ENCODE results near the gene TNNI3K. TPM values are rescaled to one million over a fixed set of nuclear protein-coding genes. Genes with fewer than 3 reads are reported as not detected.

The TNNI3K gene
- total and polyA plus RNA-seq, 12 donors: 11.7 to 162 (median 95.6) TPM

- peak overlapping the region in 9 of 10 donors; percentile 0 to 73 (median 63) for H3K27ac ChIP-seq
- no peaks in the 10 kb centered on the region for H3K9me3 ChIP-seq
- H3K4me1 ChIP-seq: peaks cover 17 to 57% (median 44%) of the 10 kb centered on the region in 9 donors
- DNase-seq (peak in 1 of 2 donors; percentile 24), ATAC-seq (peak in 6 of 8 donors; percentile 15 to 50 (median 41))
- H3K4me3 ChIP-seq: no peak overlapping the region
- H3K27me3 ChIP-seq: no peaks in the 10 kb centered on the region
- WGBS, 2 donors: 43 to 48% methylated on average over 3 of the region's 3 CpGs
- no peaks in the 10 kb centered on the region for H3K36me3 ChIP-seq
- no peak for TF ChIP-seq CTCF (IDR thresholded peaks at IDR 0.05)
- intact Hi-C loops (cut with DNase I): loop anchor here in 1 of 10 donors (5.0 kb wide), 1 partner anchor 199 kb away; the partner anchor contains the start of genes FPGT and LRRIQ3
Observed at GRCh38 chr1:74396462-74396861, 161.3 kb downstream of the TNNI3K start.

GRCh38 chr1:74396933-74397332 is 161.7 kb downstream of the TNNI3K start:
- Histone ChIP-seq H3K4me1 (peaks cover 17 to 56% (median 44%) of the 10 kb centered on the region in 9 donors), H3K4me3 (no peak overlapping the region), H3K36me3 (peaks cover 0 to 5% (median 0%) of the 10 kb centered on the region in 9 donors), H3K9me3 (peaks cover 0 to under 1% (median 0%) of the 10 kb centered on the region in 11 donors), H3K27me3 (no peaks in the 10 kb centered on the region), H3K27ac (peak overlapping the region; percentile 0 to 73 (median 63))
- intact Hi-C loops (cut with DNase I): loop anchor here in 1 of 10 donors (5.0 kb wide), 1 partner anchor 200 kb away; the partner anchor contains the start of genes FPGT and LRRIQ3
- 4% methylated on average over 4 of the region's 4 CpGs for WGBS, 2 donors
- DNase-seq (peak; percentile 27 to 45), ATAC-seq (peak in 6 of 8 donors; percentile 45 to 76 (median 70))
- no peak for TF ChIP-seq CTCF (IDR thresholded peaks at IDR 0.05)

- TF ChIP-seq CTCF (IDR thresholded peaks at IDR 0.05): no peak
- 88 to 92% methylated on average over 5 of the region's 5 CpGs for WGBS, 2 donors
Observed at GRCh38 chr1:74399249-74399648, 164.1 kb downstream of the TNNI3K start.

GRCh38 chr1:74402873-74403272 is 167.7 kb downstream of the TNNI3K start:
- Histone ChIP-seq H3K9me3 (peaks cover 0 to 18% (median 0%) of the 10 kb centered on the region in 11 donors), H3K4me3 (no peak overlapping the region), H3K27ac (no peak overlapping the region), H3K27me3 (no peaks in the 10 kb centered on the region), H3K4me1 (peaks cover 0 to 5% (median 0%) of the 10 kb centered on the region in 9 donors), H3K36me3 (peaks cover 0 to 18% (median 0%) of the 10 kb centered on the region in 9 donors)
- intact Hi-C loops (cut with DNase I): no loop called here
- ATAC-seq: no peak
- 81 to 85% methylated on average over 1 of the region's 1 CpG for WGBS, 2 donors
- no peak for DNase-seq
- TF ChIP-seq CTCF (IDR thresholded peaks at IDR 0.05): no peak

More at GRCh38 chr1:74399249-74399648, 164.1 kb downstream of the TNNI3K start:
- DNase-seq (no peak), ATAC-seq (no peak)
- H3K27me3 ChIP-seq: no peaks in the 10 kb centered on the region
- H3K36me3 ChIP-seq: peaks cover 0 to 12% (median 0%) of the 10 kb centered on the region in 9 donors
- intact Hi-C loops (cut with DNase I): loop anchor here in 1 of 10 donors (5.0 kb wide), 1 partner anchor 202 kb away; the partner anchor contains the start of genes FPGT and LRRIQ3
- peaks cover 13 to 33% (median 27%) of the 10 kb centered on the region in 9 donors for H3K4me1 ChIP-seq
- peaks cover 0 to 7% (median 0%) of the 10 kb centered on the region in 11 donors for H3K9me3 ChIP-seq
- no peak overlapping the region for H3K27ac ChIP-seq
- H3K4me3 ChIP-seq: no peak overlapping the region

All from heart right ventricle (tissue), 16 donors.